GM12801 (cell line): ENCODE results near the gene KDM4F.

Source experiments
- TF ChIP-seq, protein P1 (sequence below): IDR thresholded peaks from one replicate; pipeline ENCODE4 v1.5.1; 2011; ENCODE audit warnings: control low read depth; ENCODE audit not compliant: insufficient read length; ENCODE audit errors: extremely low read depth

The KDM4F gene

DNA sequence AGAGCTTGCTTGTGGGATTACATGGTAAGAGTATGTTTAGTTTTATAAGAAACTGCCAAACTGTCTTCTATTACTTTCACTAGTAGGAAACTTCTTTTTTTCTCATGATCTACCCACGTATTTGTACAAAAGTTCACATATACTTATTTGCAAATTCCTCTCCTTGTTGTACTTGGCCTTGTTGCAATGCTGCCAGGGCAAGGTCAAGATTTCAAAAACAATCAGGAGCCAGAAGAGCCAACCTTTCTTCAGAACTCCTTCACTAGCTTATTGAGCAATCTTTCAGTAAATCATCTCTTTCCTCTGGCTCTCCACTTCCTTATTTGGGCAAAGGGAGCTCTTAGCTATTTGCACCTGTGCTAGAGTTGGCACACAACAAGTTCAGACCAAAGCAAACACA, 27.2 kb downstream of the KDM4F start:
- TF ChIP-seq, protein P1, sequence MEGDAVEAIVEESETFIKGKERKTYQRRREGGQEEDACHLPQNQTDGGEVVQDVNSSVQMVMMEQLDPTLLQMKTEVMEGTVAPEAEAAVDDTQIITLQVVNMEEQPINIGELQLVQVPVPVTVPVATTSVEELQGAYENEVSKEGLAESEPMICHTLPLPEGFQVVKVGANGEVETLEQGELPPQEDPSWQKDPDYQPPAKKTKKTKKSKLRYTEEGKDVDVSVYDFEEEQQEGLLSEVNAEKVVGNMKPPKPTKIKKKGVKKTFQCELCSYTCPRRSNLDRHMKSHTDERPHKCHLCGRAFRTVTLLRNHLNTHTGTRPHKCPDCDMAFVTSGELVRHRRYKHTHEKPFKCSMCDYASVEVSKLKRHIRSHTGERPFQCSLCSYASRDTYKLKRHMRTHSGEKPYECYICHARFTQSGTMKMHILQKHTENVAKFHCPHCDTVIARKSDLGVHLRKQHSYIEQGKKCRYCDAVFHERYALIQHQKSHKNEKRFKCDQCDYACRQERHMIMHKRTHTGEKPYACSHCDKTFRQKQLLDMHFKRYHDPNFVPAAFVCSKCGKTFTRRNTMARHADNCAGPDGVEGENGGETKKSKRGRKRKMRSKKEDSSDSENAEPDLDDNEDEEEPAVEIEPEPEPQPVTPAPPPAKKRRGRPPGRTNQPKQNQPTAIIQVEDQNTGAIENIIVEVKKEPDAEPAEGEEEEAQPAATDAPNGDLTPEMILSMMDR = no peak

DNA sequence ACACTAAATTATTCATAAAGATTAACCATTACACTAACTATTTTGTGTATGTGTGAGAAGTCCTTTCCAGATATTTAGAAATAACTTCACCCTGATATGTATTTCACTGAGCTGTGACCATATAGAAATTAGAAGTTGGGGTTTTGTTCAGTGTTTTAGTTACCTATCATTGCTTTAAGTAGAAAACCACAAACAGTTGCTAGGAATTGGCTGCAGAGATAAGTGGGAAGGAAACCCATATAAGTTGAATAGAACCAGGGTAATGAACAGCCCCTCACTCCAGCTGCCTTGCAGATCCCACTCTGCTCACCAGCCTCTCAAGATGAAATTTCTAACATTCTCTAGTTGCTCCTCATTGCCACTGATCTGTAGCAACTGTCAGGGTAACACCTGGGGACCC, 27.8 kb downstream of the KDM4F start:
- TF ChIP-seq, protein P1 = no peak

DNA sequence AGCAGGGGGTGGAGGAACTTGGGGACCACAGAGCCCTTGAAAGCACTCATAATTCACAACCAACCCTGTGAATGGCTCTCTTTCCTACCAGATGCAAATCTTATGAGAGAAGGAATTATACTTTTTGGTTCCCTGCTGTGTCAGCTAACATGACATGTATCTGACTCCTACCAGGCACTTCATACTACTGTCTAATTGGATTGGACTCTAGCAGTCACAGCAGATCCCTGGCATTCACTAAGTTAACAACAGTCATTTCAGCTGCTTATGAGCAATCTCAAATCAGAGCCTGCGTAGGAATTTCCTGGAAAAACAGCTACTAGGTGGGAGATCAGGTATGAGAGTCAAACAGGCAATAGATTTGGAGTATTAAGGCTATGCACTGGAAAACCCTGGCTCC, 29.3 kb downstream of the KDM4F start:
- TF ChIP-seq, protein P1 = no peak

DNA sequence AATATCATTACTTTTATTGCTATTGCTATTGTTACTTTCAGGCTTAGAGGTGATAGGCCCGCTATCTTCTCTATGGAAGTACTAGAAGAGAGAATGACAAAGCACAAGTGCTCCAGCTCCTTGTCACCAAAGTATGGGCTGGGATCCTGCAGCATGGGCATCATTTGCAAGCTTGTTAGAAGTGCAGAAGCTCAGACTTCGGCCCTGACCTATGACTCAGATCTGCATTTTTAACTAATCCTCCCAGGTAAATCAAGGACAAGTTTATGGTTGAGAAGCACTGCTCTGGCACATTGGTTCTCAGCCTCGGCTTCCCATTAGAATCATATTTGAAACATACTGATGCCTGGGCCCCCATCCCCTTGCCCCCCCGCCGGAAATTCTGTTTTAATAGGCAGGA, 31.8 kb downstream of the KDM4F start:
- TF ChIP-seq, protein P1 = no peak

DNA sequence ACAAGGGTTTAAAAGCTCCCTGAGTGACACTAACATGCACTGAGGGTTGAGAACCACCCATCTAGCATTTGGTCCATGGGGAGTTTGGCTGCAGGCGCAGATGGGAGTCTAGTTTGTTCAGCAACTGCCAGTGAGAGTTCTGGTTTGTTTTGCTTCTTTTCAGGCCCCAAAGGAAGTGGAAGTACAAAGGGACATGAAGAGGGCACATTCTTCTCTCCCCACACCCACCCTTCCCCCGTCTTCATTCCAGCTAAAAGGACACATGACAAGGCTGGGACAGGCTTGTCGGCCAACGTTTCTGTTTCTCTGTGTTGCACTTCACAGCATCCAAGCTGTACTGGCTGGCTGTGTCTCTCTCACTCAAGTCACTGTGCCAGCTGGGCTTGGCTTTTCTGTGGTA, 32.2 kb downstream of the KDM4F start:
- TF ChIP-seq, protein P1 = no peak

DNA sequence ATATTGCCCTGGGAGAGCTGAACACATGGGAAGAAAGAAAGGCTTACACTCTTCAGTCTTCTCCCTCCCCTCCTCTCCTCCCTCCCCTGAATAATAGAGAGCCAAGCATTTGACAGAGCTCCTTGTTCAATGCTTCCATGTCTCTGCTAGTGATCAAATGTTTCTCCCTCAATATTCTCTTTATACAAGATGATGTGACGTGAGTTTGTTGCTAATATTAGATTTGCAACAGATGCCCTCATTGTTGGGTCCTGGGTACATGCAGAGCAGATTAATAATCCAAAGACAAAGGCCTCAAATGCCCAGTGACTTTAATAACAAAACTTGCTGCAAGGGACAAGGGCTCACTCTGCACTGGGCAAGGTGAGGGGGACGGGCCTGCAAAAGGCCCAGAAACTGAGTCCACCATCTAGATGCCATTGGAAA, 33.4 kb downstream of the KDM4F start:
- TF ChIP-seq, protein P1 = no peak

DNA sequence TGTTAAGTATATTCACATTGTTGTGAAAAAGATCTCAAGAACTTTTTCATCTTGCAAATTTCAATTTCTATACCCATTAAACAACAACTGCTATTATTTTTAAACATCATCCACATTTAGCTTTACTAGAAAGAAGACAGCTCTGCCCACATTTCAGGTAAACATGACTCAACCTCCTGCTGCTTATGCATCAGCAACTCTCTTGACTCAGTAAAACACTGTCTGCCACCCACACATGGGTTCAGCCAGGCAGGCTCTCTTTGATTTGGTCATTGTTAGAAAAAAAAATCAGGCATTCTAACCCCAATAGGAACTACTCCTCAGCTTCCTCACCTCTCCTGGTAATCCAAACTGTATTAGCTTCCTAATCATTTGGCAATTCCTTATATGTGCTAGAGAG, 35.3 kb downstream of the KDM4F start:
- TF ChIP-seq, protein P1 = no peak
